Activated naive CD4-positive, alpha-beta T cell treated with anti-CD3 and anti-CD28 coated beads, Interleukin-2, amount 50 U/mL, for 24 hours (primary cell): ENCODE data around the gene ZNF236.

ENCODE experiments used
- H3K27ac Mint-ChIP-seq: one replicate; pipeline ENCODE4 v1.8.0; 2021; ENCODE audit warnings: mild to moderate bottlenecking, mixed read lengths
- H3K27me3 Mint-ChIP-seq: one replicate; pipeline ENCODE4 v1.8.0; 2021; ENCODE audit warnings: mixed read lengths
- H3K36me3 Mint-ChIP-seq: one replicate; pipeline ENCODE4 v1.8.0; 2021; ENCODE audit warnings: mixed read lengths
- H3K4me1 Mint-ChIP-seq: one replicate; pipeline ENCODE4 v1.8.0; 2021; ENCODE audit warnings: mixed read lengths
- H3K4me3 Mint-ChIP-seq: one replicate; pipeline ENCODE4 v1.8.0; 2021; ENCODE audit warnings: mild to moderate bottlenecking, mixed read lengths
- H3K9me3 Mint-ChIP-seq: one replicate; pipeline ENCODE4 v1.8.0; 2021; ENCODE audit warnings: mixed read lengths

Gene ZNF236

DNA sequence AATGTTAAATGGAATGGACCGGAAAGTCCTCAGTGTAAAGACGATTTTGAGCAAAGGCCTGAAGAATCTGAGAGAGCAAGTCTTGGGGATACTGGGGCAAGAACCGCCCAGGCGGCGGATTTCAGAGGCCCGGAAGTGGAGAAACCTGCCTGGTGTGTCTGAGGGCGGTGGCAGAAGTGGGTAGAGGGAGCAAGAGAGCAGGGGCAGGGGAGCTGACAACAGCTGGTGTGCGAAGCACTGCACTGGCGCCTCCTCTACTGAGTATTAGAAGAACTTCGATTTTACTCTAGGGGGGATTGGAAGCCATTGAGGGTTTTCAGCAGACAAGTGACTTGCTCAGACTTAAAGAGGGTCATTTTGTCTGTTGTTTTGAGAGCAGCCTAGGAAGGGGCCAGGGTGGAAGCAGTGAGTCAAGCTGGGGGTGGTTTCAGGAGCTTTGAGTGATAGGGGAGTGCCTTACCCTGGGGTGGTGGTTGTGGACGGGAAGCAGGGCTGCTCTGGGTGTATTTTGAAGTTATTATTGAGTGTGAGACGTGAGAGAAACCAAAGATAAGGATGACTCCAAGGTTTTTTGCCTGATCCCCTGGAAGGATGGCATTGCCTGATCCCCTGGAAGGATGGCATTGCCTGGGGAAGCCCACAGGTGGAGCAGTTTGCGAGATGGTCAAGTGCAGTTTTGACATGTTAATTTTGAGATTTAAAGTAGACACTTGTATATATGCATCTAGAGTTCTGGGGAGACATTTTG is 52.5 kb downstream of the ZNF236 start:
- Mint-ChIP-seq H3K27ac (peak overlapping the region; percentile 12), H3K4me3 (peak overlapping the region; percentile 37)

DNA sequence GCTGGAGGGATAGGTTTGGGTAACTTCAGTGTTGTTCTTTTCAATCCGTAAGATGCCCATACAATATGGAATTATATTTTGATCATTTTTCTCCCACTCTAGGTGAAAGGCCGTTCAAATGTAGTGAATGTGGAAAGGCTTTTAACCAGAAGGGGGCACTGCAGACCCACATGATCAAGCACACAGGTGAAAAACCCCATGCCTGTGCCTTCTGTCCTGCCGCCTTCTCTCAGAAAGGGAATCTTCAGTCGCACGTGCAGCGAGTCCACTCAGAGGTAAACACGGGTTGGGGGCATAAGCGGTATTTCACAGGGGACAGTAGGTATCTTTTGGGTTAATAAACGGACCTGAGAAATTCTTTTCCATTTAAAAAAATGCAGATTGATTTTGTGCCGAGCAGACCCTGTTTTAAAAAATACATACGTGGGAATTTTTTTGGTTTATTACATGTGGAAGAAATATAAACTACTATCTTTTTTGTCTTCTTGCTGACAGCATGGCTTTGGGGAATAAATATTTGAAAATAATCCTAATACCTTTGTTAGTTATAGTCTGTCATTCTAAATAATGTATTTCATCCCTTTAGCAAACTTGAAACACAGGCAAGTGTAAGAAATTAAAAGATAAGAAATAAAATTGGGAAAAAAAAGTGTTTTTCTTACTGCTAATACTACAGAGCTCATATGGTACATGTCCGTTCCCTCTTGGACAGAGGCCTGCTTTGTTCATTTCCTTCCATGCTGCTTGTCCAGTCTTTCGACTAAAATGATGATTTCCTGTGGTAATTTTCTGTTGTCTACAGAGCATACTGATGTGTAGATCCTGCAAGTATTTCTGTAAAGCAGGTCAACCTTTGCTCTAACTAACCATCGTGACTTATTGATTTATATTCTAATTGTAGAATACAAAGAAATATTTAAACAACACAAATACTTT is 53.3 kb downstream of the ZNF236 start:
- H3K4me3 Mint-ChIP-seq, result no peak overlapping the region
- no peaks in the 10 kb centered on the region for H3K9me3 Mint-ChIP-seq
- H3K36me3 Mint-ChIP-seq, result peaks cover 15% of the 10 kb centered on the region
- no peak overlapping the region for H3K27ac Mint-ChIP-seq
- no peaks in the 10 kb centered on the region for H3K27me3 Mint-ChIP-seq
- H3K4me1 Mint-ChIP-seq, result peaks cover 9% of the 10 kb centered on the region

More for the DNA sequence above, 52.5 kb downstream of the ZNF236 start:
- no peaks in the 10 kb centered on the region for H3K27me3 Mint-ChIP-seq
- H3K36me3 Mint-ChIP-seq, result peaks cover 18% of the 10 kb centered on the region
- H3K4me1 Mint-ChIP-seq, result peaks cover 9% of the 10 kb centered on the region
- no peaks in the 10 kb centered on the region for H3K9me3 Mint-ChIP-seq

- no peak overlapping the region for H3K27ac Mint-ChIP-seq
- H3K4me3 Mint-ChIP-seq, result no peak overlapping the region
- peaks cover 9% of the 10 kb centered on the region for H3K4me1 Mint-ChIP-seq
- no peaks in the 10 kb centered on the region for H3K9me3 Mint-ChIP-seq
- peaks cover 18% of the 10 kb centered on the region for H3K36me3 Mint-ChIP-seq
- no peaks in the 10 kb centered on the region for H3K27me3 Mint-ChIP-seq
Observed at GRCh38 chr18:76878426-76878825, 56.1 kb downstream of the ZNF236 start.

DNA sequence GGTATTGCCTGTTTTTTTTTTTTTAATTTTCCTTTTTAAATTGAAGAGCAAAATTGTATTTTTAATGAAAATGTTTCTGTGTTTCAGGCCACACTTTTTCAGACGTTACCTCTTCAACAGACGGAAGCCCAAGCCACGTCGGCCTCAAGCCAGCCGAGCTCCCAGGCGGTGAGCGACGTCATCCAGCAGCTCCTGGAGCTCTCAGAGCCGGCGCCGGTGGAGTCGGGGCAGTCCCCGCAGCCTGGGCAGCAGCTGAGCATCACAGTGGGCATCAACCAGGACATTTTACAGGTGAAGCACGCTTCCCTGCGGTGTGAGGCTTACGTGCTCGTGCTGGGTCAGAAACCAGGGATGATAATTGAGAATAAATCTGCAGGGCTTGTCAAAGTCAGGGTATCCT is 57.7 kb downstream of the ZNF236 start:
- Mint-ChIP-seq H3K27me3 (no peaks in the 10 kb centered on the region), H3K27ac (no peak overlapping the region), H3K4me1 (no peaks in the 10 kb centered on the region), H3K9me3 (no peaks in the 10 kb centered on the region), H3K36me3 (peaks cover 15% of the 10 kb centered on the region), H3K4me3 (no peak overlapping the region)

DNA sequence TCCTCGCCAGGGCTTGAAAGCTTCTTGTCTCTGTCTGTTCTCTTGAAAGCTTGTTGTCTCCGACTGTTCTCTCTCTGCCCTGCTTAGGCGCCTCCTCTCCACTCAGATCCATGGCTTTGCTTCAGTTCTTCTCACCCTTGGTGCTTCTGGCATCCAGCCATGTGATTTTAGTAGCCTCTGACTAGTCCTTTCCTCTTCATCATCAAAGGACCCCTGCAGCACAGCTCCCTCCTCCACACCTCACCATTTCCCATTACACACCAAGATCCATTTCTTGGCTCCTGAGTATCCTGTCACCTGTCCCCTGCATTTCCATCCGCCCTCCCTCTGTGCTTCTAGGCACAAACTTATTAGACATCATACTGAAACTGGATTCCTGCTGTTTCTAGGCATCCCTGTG is 59.4 kb downstream of the ZNF236 start:
- H3K36me3 Mint-ChIP-seq, result peaks cover 15% of the 10 kb centered on the region
- H3K27ac Mint-ChIP-seq, result no peak overlapping the region
- no peaks in the 10 kb centered on the region for H3K4me1 Mint-ChIP-seq
- no peaks in the 10 kb centered on the region for H3K9me3 Mint-ChIP-seq
- H3K4me3 Mint-ChIP-seq, result no peak overlapping the region
- no peaks in the 10 kb centered on the region for H3K27me3 Mint-ChIP-seq

- H3K27ac Mint-ChIP-seq, result no peak overlapping the region
- H3K4me3 Mint-ChIP-seq, result no peak overlapping the region
- H3K27me3 Mint-ChIP-seq, result no peaks in the 10 kb centered on the region
- no peaks in the 10 kb centered on the region for H3K9me3 Mint-ChIP-seq
- peaks cover 15% of the 10 kb centered on the region for H3K36me3 Mint-ChIP-seq
- H3K4me1 Mint-ChIP-seq, result no peaks in the 10 kb centered on the region
Observed at GRCh38 chr18:76882146-76882545, 59.8 kb downstream of the ZNF236 start.

- H3K36me3 Mint-ChIP-seq, result peaks cover 18% of the 10 kb centered on the region
- no peak overlapping the region for H3K27ac Mint-ChIP-seq
- H3K4me1 Mint-ChIP-seq, result no peaks in the 10 kb centered on the region
- H3K9me3 Mint-ChIP-seq, result no peaks in the 10 kb centered on the region
- H3K27me3 Mint-ChIP-seq, result no peaks in the 10 kb centered on the region
- no peak overlapping the region for H3K4me3 Mint-ChIP-seq
Observed at GRCh38 chr18:76885001-76885400, 62.6 kb downstream of the ZNF236 start.

DNA sequence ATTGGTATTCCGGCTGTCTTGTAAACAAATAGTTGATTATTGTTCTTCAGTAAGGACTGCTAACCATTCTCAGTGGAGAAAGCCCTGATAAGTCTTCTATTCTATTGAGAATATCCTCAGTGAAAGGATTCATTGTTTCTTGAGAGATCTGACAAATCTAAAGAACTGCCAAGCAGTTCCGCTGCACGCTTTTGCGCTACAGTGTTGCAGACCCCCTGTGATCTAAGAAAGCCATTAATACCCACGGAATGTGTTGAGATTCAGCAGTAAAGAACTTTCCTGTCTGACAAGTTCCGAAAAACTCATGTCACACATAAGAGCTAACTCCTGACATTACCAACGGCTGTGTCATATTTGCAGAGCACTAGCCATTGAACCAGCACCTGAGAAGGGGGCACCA is 63.8 kb downstream of the ZNF236 start:
- Mint-ChIP-seq H3K27me3 (no peaks in the 10 kb centered on the region), H3K4me3 (no peak overlapping the region), H3K27ac (peak overlapping the region; percentile 5), H3K9me3 (no peaks in the 10 kb centered on the region), H3K4me1 (no peaks in the 10 kb centered on the region), H3K36me3 (peaks cover 25% of the 10 kb centered on the region)

DNA sequence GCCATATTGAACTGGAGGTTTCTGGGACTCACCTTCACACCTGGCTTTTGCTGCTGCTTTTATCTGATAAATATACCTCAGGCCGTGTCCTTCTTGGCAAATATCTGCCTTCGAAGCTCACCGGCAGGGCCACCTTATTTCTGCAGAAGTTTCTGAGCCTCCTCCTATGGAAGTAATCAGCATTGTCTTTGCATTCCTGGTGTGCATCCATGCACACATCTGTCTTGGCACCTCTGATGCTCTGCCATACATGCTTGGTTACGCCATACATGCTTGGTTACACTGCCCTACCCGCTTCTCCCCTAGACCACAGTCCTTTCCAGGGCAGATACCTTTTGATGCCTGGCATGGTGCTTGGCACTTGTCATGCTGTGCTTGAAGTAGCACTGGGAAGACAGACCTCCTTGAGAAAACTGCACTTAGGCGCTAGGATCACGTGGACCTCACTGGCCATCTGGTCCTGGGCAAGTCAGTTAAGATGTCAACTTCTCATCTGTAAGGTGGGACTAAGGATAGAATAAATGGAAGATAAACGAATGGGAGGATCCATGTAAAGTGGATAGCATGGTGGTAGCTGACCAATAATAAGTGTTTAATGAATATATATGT is 66.8 kb downstream of the ZNF236 start:
- no peak overlapping the region for H3K4me3 Mint-ChIP-seq
- no peaks in the 10 kb centered on the region for H3K27me3 Mint-ChIP-seq
- no peaks in the 10 kb centered on the region for H3K4me1 Mint-ChIP-seq
- no peak overlapping the region for H3K27ac Mint-ChIP-seq
- peaks cover 19% of the 10 kb centered on the region for H3K36me3 Mint-ChIP-seq
- no peaks in the 10 kb centered on the region for H3K9me3 Mint-ChIP-seq

DNA sequence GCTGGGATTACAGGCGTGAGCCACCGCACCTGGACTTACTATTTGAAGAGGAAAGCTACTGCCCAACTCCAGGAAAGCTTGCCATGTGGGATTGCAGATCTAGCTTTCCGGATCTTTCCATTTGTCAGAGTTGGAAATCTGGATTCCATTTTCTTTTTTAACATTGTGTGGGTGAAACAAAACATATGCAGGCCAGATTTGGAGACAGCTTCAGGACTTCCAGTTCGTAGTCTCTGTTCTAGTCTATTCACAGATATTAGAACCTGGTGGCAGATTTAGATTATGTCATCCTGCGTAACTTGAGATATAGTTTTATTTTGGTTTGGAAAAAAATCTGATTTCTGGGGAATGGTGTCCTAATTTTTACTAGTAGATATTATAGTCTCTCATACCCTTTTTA is 70.5 kb downstream of the ZNF236 start:
- Mint-ChIP-seq H3K36me3 (peaks cover 15% of the 10 kb centered on the region), H3K4me3 (no peak overlapping the region)

DNA sequence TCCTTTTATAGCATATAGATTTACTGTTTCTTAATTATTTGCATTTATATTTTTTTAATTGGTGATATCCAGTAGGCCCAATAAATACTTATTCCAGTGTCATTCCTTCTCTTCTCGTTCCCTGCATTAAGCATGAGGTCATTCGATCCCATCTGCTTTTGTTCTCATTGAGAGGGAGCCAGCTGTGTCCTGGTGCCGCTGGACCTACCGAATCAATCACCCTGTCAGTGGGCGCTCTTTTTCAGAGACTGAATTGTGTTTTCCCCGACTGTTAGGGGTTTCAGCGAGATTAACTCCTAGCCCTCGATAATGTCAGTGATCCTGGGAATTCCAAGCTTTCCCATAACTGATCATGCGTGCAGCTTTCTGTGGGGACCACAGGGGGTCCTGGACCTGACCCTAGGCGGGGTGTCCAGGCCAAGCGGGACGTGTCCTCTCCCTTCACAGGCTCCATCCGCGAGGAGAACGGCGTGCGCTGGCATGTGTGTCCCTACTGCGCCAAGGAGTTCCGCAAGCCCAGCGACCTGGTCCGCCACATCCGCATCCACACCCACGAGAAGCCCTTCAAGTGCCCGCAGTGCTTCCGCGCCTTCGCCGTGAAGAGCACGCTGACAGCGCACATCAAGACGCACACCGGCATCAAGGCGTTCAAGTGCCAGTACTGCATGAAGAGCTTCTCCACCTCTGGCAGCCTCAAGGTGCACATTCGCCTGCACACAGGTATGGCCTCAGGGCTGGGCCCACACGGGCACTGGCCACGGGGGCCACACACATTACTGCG is 72.4 kb downstream of the ZNF236 start:
- Mint-ChIP-seq H3K36me3 (peaks cover 23% of the 10 kb centered on the region), H3K4me3 (no peak overlapping the region), H3K4me1 (no peaks in the 10 kb centered on the region), H3K27ac (no peak overlapping the region), H3K27me3 (no peaks in the 10 kb centered on the region), H3K9me3 (no peaks in the 10 kb centered on the region)

More for the DNA sequence above, 70.5 kb downstream of the ZNF236 start:
- Mint-ChIP-seq H3K27me3 (no peaks in the 10 kb centered on the region), H3K4me1 (no peaks in the 10 kb centered on the region), H3K9me3 (no peaks in the 10 kb centered on the region), H3K27ac (no peak overlapping the region)

- Mint-ChIP-seq H3K4me1 (no peaks in the 10 kb centered on the region), H3K4me3 (no peak overlapping the region), H3K36me3 (peaks cover 22% of the 10 kb centered on the region)
Observed at GRCh38 chr18:76895498-76895897, 73.1 kb downstream of the ZNF236 start.

GRCh38 chr18:76896677-76897076 is 74.3 kb downstream of the ZNF236 start:
- H3K36me3 Mint-ChIP-seq, result peaks cover 19% of the 10 kb centered on the region
- H3K4me1 Mint-ChIP-seq, result no peaks in the 10 kb centered on the region

More at GRCh38 chr18:76895498-76895897, 73.1 kb downstream of the ZNF236 start:
- Mint-ChIP-seq H3K9me3 (no peaks in the 10 kb centered on the region), H3K27me3 (no peaks in the 10 kb centered on the region), H3K27ac (no peak overlapping the region)

DNA sequence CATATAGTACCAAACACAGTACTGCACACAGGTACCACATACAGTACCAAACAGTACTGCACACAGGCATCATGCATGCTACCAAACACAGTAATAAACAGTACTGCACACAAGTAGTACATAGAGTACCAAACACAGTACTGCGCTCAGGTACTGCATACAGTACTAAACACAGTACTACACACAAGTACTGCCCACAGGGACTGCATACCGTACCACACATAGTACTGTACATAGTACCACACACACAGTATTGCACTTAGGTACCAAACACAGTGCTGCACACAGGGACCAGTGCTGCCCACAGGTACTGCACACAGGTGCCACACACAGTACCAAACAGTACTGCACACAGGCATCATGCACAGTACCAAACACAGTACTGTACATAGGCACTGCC is 74.9 kb downstream of the ZNF236 start:
- H3K4me3 Mint-ChIP-seq, result no peak overlapping the region
- no peaks in the 10 kb centered on the region for H3K4me1 Mint-ChIP-seq
- no peak overlapping the region for H3K27ac Mint-ChIP-seq
- H3K36me3 Mint-ChIP-seq, result peaks cover 19% of the 10 kb centered on the region
- no peaks in the 10 kb centered on the region for H3K27me3 Mint-ChIP-seq
- H3K9me3 Mint-ChIP-seq, result no peaks in the 10 kb centered on the region

More at GRCh38 chr18:76896677-76897076, 74.3 kb downstream of the ZNF236 start:
- no peak overlapping the region for H3K27ac Mint-ChIP-seq
- no peak overlapping the region for H3K4me3 Mint-ChIP-seq
- no peaks in the 10 kb centered on the region for H3K27me3 Mint-ChIP-seq
- H3K9me3 Mint-ChIP-seq, result no peaks in the 10 kb centered on the region

DNA sequence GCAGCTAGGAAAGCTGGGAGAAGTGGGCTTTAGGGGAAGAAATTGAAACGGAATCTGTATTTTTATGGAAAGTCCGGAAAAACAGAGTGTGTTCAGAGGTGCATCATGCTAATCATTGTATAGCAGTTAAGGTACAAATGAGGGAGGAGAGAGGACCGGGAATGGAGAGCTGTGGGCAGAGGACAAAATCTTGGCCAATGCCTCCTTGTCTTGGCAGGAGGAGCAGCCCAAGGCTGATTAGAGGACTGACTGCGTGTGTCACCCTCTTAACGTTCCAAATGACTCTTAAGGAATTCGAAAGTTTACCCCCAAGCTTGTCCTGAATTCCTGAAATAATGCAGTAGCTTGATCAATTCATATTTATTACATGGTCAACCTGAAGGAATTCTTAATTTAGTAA is 81.0 kb downstream of the ZNF236 start:
- no peaks in the 10 kb centered on the region for H3K9me3 Mint-ChIP-seq
- H3K36me3 Mint-ChIP-seq, result peaks cover 18% of the 10 kb centered on the region
- H3K27me3 Mint-ChIP-seq, result no peaks in the 10 kb centered on the region
- H3K27ac Mint-ChIP-seq, result no peak overlapping the region
- H3K4me1 Mint-ChIP-seq, result no peaks in the 10 kb centered on the region
- H3K4me3 Mint-ChIP-seq, result no peak overlapping the region
